ENCODE measurements around the gene MMAB. TPM values are rescaled to one million over a fixed set of nuclear protein-coding genes. Genes with fewer than 3 reads are reported as not detected.
A peak's percentile ranks its signal among the peaks of the same experiment; 100 is the strongest.

Gene MMAB
- total RNA-seq, 6 experiments from 2014 or later: 12.8 to 23.1 (median 18.7) TPM

DNA sequence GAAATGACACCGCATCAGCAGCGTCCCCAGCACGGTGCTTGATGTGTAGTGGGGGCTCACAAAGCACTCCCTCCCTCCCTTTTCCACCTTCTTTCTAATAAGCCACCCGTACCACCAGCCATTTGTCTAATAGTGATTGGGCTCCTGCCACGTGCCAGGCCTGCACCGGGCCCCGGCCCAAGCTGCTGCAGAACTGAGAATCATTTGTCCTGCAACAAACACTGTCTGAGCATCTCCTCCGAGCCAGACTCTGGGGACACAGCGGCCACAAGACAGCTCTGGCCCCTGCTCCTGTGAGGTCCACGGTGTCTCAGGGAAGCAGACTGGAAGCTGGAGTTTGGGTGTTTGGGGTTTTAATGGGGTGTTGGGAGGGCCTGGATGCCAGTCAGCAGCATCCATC is 44.2 kb upstream of the MMAB start:
- Mint-ChIP-seq H3K27me3 (ENCODE audit: insufficient read depth) (peaks cover 52% of the 10 kb centered on the region), H3K36me3 (ENCODE audit: low read depth) (no peaks in the 10 kb centered on the region), H3K27ac (no peak overlapping the region), H3K4me3 (no peak overlapping the region), H3K4me1 (ENCODE audit: low read depth) (no peaks in the 10 kb centered on the region), H3K9me3 (no peaks in the 10 kb centered on the region)
- TF ChIP-seq CTCF (IDR thresholded peaks at IDR 0.05): no peak
- DNase-seq: no peak

- no peaks in the 10 kb centered on the region for H3K4me1 Mint-ChIP-seq (ENCODE audit: low read depth)
- no peak overlapping the region for H3K27ac Mint-ChIP-seq
- H3K27me3 Mint-ChIP-seq (ENCODE audit: insufficient read depth): peaks cover 49% of the 10 kb centered on the region
- no peak overlapping the region for H3K4me3 Mint-ChIP-seq
- no peak for DNase-seq
- TF ChIP-seq CTCF (IDR thresholded peaks at IDR 0.05): no peak
- H3K9me3 Mint-ChIP-seq: no peaks in the 10 kb centered on the region
- H3K36me3 Mint-ChIP-seq (ENCODE audit: low read depth): no peaks in the 10 kb centered on the region
These were observed 42.4 kb upstream of the MMAB start for GRCh38 chr12:109615556-109616229.

- H3K36me3 Mint-ChIP-seq (ENCODE audit: low read depth): no peaks in the 10 kb centered on the region
- H3K9me3 Mint-ChIP-seq: no peaks in the 10 kb centered on the region
- H3K27ac Mint-ChIP-seq: no peak overlapping the region
- TF ChIP-seq CTCF (IDR thresholded peaks at IDR 0.05): no peak
- no peak overlapping the region for H3K4me3 Mint-ChIP-seq
- H3K27me3 Mint-ChIP-seq (ENCODE audit: insufficient read depth): peaks cover 45% of the 10 kb centered on the region
- DNase-seq: no peak
- no peaks in the 10 kb centered on the region for H3K4me1 Mint-ChIP-seq (ENCODE audit: low read depth)
These were observed 40.5 kb upstream of the MMAB start for GRCh38 chr12:109613649-109614455.

- peak; percentile 3 for DNase-seq
- no peaks in the 10 kb centered on the region for H3K9me3 Mint-ChIP-seq
- TF ChIP-seq CTCF (IDR thresholded peaks at IDR 0.05): peak; percentile 65
- H3K27ac Mint-ChIP-seq: no peak overlapping the region
- H3K4me1 Mint-ChIP-seq (ENCODE audit: low read depth): no peaks in the 10 kb centered on the region
- no peak overlapping the region for H3K4me3 Mint-ChIP-seq
- peaks cover 47% of the 10 kb centered on the region for H3K27me3 Mint-ChIP-seq (ENCODE audit: insufficient read depth)
- H3K36me3 Mint-ChIP-seq (ENCODE audit: low read depth): no peaks in the 10 kb centered on the region
These were observed 39.7 kb upstream of the MMAB start for GRCh38 chr12:109612975-109613502.

DNA sequence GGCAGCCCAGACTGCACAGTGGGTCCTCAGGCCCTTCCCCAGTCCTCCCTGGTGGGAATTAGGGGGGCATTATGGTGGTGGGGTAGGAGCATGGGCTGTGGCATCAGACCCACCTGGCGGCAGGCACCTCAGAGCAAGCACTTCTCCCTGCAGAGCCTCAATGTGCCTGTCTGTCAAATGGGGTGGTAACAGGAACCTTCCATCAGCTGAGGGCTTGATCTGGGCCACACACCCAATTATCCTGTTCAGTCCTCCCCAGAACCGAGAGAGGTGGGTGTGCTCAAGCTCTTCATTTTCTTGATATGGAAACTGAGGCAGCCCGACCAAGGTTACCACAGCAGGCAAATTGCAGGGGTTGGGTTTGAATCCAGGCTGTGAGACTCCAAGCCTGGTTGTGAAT is 38.7 kb upstream of the MMAB start:
- DNase-seq: no peak
- H3K9me3 Mint-ChIP-seq: no peaks in the 10 kb centered on the region
- TF ChIP-seq CTCF (IDR thresholded peaks at IDR 0.05): no peak
- no peak overlapping the region for H3K27ac Mint-ChIP-seq
- H3K4me1 Mint-ChIP-seq (ENCODE audit: low read depth): no peaks in the 10 kb centered on the region
- peaks cover 46% of the 10 kb centered on the region for H3K27me3 Mint-ChIP-seq (ENCODE audit: insufficient read depth)
- no peak overlapping the region for H3K4me3 Mint-ChIP-seq
- H3K36me3 Mint-ChIP-seq (ENCODE audit: low read depth): no peaks in the 10 kb centered on the region

All from HFFc6 (cell line).